ENCODE data around the gene SMIM7.

SMIM7 gene

DNA sequence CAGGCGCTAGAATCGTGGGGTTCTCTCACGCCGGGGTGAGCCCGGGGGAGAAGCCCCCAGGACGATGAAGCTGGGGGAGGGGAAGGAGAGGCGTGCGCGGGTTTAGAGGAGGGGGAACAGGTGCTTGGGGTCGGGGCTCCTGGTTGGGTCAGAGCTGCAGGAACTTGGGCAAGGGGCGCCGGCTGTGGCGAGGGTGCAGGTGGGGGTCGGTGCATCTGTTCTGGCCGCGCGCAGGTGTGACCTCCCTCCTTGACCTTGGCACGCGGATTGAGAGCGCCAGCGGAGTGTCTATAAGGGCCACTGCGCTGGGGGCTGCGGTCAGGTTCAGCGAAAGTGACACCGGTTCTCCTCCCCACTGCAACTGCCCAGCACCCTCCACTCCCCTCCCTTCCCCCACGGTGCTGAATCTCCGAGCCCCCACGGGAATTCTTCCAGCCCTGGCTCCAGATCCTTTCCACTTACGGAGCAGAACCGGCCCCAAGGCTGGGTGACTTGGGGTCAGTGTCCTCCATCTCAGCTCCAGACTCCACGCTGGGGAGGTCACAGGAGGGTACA, 1.6 kb upstream of the SMIM7 start:
- peak overlapping the region; percentile 100 for H3K4me2 ChIP-seq (ENCODE audit: low read depth, low read length, poor library complexity, severe bottlenecking)
- peaks cover 24% of the 10 kb centered on the region for H4K20me1 ChIP-seq (ENCODE audit: insufficient read depth, low read length, poor library complexity, severe bottlenecking)
- H3K36me3 ChIP-seq (ENCODE audit: insufficient read depth, low read length): peaks cover 6% of the 10 kb centered on the region; the same call in 1 of the 2 replicates
- no peaks in the 10 kb centered on the region for H3F3A ChIP-seq (ENCODE audit: low read depth)
- H3K79me2 ChIP-seq (ENCODE audit: insufficient read depth, low read length): peaks cover 35% of the 10 kb centered on the region
- H3K9me3 ChIP-seq (ENCODE audit: insufficient read depth, low read depth, low read length): no peaks in the 10 kb centered on the region
- TF ChIP-seq, protein P1, sequence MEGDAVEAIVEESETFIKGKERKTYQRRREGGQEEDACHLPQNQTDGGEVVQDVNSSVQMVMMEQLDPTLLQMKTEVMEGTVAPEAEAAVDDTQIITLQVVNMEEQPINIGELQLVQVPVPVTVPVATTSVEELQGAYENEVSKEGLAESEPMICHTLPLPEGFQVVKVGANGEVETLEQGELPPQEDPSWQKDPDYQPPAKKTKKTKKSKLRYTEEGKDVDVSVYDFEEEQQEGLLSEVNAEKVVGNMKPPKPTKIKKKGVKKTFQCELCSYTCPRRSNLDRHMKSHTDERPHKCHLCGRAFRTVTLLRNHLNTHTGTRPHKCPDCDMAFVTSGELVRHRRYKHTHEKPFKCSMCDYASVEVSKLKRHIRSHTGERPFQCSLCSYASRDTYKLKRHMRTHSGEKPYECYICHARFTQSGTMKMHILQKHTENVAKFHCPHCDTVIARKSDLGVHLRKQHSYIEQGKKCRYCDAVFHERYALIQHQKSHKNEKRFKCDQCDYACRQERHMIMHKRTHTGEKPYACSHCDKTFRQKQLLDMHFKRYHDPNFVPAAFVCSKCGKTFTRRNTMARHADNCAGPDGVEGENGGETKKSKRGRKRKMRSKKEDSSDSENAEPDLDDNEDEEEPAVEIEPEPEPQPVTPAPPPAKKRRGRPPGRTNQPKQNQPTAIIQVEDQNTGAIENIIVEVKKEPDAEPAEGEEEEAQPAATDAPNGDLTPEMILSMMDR (conservative IDR thresholded peaks at IDR 0.05; ENCODE audit: low read length): no peak
- no peak for TF ChIP-seq EZH2phosphoT487 (IDR thresholded peaks at IDR 0.05; ENCODE audit: borderline replicate concordance)
- peak overlapping the region; percentile 61 for H3K9ac ChIP-seq (ENCODE audit: low read depth, low read length, poor library complexity, severe bottlenecking)
- no peaks in the 10 kb centered on the region for H3K27me3 ChIP-seq (ENCODE audit: insufficient read depth, low read length, poor library complexity, severe bottlenecking)
- peaks cover 46% of the 10 kb centered on the region for H3K4me1 ChIP-seq (ENCODE audit: insufficient read depth, low read length, poor library complexity, severe bottlenecking)
- peak overlapping the region; percentile 95 for H3K4me3 ChIP-seq (ENCODE audit: low read length, poor library complexity, severe bottlenecking)
- H3K9me2 ChIP-seq (replicated peaks; ENCODE audit: low read depth, low read length): no peaks in the 10 kb centered on the region
- H2AFZ ChIP-seq (ENCODE audit: low read length): peak overlapping the region; percentile 63; the same call in 1 of the 2 replicates

DNA sequence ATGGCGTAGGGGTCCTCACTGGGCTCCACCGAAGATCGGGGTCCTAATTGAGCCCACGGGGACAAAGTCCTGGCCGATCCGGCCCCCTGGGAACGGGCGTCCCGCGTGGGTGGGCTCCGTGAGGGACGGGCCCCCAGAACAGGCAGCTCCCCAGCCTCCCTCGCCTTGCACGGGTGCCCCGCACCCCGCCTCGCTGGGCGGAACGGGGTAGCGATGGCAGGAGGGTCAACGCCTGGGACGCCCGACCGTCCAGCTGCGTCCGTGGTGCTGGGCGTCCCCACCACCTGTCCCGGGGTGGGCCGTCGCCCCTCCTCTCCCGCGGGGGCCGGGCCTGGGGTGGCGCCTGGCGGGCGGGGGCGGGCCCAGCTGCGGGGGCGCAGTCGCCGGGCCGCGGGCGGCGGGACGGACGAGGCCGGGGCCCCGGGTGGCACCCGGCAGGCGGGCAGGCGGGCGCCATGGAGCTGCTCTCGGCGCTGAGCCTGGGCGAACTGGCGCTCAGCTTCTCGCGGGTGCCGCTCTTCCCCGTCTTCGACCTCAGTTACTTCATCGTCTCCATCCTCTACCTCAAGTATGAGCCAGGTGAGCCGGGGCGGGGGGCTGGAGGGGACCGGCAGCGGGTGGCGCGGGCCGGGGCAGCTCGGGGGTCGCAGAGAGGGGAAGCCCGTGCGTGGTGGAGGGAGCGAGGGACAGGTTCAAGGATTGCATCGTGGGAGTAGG, 977 bp upstream of the SMIM7 start, which contains the start of gene TMEM38A:
TMEM38A (plus strand) TSS at position 377 of the 717 bp plus-strand sequence; CDS start at position 456, 79 bp downstream.
- Histone ChIP-seq H2AFZ (ENCODE audit: low read length) (peak within 1 kb of the TSS; percentile 97), H3K4me2 (ENCODE audit: low read depth, low read length, poor library complexity, severe bottlenecking) (peak within 1 kb of the TSS; percentile 100), H3K9me3 (ENCODE audit: insufficient read depth, low read depth, low read length) (no peaks in the 10 kb centered on the region), H3K79me2 (ENCODE audit: insufficient read depth, low read length) (peaks cover 35% of the 10 kb centered on the region), H3K4me3 (ENCODE audit: low read length, poor library complexity, severe bottlenecking) (peak within 1 kb of the TSS; percentile 95), H3F3A (ENCODE audit: low read depth) (no peaks in the 10 kb centered on the region), H4K20me1 (ENCODE audit: insufficient read depth, low read length, poor library complexity, severe bottlenecking) (peaks cover 24% of the 10 kb centered on the region), H3K4me1 (ENCODE audit: insufficient read depth, low read length, poor library complexity, severe bottlenecking) (peaks cover 46% of the 10 kb centered on the region), H3K9ac (ENCODE audit: low read depth, low read length, poor library complexity, severe bottlenecking) (peak within 1 kb of the TSS; percentile 82), H3K36me3 (ENCODE audit: insufficient read depth, low read length) (peaks cover 9% of the 10 kb centered on the region; the same call in 1 of the 2 replicates), H3K27me3 (ENCODE audit: insufficient read depth, low read length, poor library complexity, severe bottlenecking) (no peaks in the 10 kb centered on the region), H3K9me2 (replicated peaks; ENCODE audit: low read depth, low read length) (no peaks in the 10 kb centered on the region)
- no peak for TF ChIP-seq EZH2phosphoT487 (IDR thresholded peaks at IDR 0.05; ENCODE audit: borderline replicate concordance)
- TF ChIP-seq, protein P1 (conservative IDR thresholded peaks at IDR 0.05; ENCODE audit: low read length): no peak

DNA sequence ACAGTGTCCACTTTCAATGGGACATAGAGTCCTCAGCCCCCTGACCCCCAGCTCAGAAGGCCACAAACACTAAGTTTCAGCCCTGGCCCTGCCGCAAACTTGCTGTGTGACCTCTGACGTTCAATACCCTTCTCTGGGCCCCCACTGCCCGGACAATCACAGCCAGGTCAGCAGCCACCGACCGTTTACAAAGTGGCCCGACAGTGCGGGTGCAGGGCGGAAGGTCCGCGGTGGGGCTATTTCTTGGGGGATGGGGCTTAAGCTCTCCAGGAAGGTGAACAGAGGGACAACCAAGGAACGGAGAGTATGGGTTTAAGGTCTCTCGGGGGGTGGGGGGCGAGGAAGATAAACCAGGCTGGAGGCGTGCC, 496 bp downstream of the SMIM7 start:
- Histone ChIP-seq H3K9ac (ENCODE audit: low read depth, low read length, poor library complexity, severe bottlenecking) (peak overlapping the region; percentile 82), H3K36me3 (ENCODE audit: insufficient read depth, low read length) (peaks cover 17% of the 10 kb centered on the region; the same call in 1 of the 2 replicates), H3K4me1 (ENCODE audit: insufficient read depth, low read length, poor library complexity, severe bottlenecking) (peaks cover 46% of the 10 kb centered on the region), H3K4me2 (ENCODE audit: low read depth, low read length, poor library complexity, severe bottlenecking) (peak overlapping the region; percentile 98), H3K27me3 (ENCODE audit: insufficient read depth, low read length, poor library complexity, severe bottlenecking) (no peaks in the 10 kb centered on the region), H3K9me3 (ENCODE audit: insufficient read depth, low read depth, low read length) (no peaks in the 10 kb centered on the region), H2AFZ (ENCODE audit: low read length) (no peak overlapping the region), H3K79me2 (ENCODE audit: insufficient read depth, low read length) (peaks cover 35% of the 10 kb centered on the region), H3K4me3 (ENCODE audit: low read length, poor library complexity, severe bottlenecking) (peak overlapping the region; percentile 95), H3F3A (ENCODE audit: low read depth) (no peaks in the 10 kb centered on the region), H4K20me1 (ENCODE audit: insufficient read depth, low read length, poor library complexity, severe bottlenecking) (peaks cover 24% of the 10 kb centered on the region), H3K9me2 (replicated peaks; ENCODE audit: low read depth, low read length) (no peaks in the 10 kb centered on the region)
- TF ChIP-seq, protein P1 (conservative IDR thresholded peaks at IDR 0.05; ENCODE audit: low read length): no peak
- no peak for TF ChIP-seq EZH2phosphoT487 (IDR thresholded peaks at IDR 0.05; ENCODE audit: borderline replicate concordance)

All from Loucy (cell line).